Left lung (tissue), 10 donors: ENCODE results near the gene PTPN2. TPM values are rescaled to one million over a fixed set of nuclear protein-coding genes. Genes with fewer than 3 reads are reported as not detected.

Source experiments
- ATAC-seq: fragments of 200-7000 bp; cut with Tn5 transposase; one replicate; pipeline ENCODE4 v1.9.1; 2020; ENCODE audit warnings: moderate library complexity
- DNase-seq, 4 donors: peaks; one replicate each; pipeline ENCODE4 v3.0.0-alpha.2; 2013 to 2020
- H3K27ac ChIP-seq, 2 donors: fragments of 200-600 bp; sonication (generic) in 1 of 2; one replicate each; pipeline versions ENCODE4 v1.5.0 to v1.8.0; 2020 to 2021
- H3K27me3 ChIP-seq, 2 donors: fragments of 200-600 bp; sonication (generic) in 1 of 2; one replicate each; pipeline versions ENCODE4 v1.5.0 to v1.8.0; 2020 to 2021
- H3K36me3 ChIP-seq, 2 donors: fragments of 200-600 bp; sonication (generic) in 1 of 2; one replicate each; pipeline versions ENCODE4 v1.5.0 to v1.8.0; 2020 to 2021
- H3K4me1 ChIP-seq, 2 donors: fragments of 200-600 bp; one replicate each; pipeline ENCODE4 v1.8.0; 2021
- H3K4me3 ChIP-seq, 2 donors: fragments of 200-600 bp; sonication (generic) in 1 of 2; one replicate each; pipeline versions ENCODE4 v1.5.0 to v1.8.0; 2020 to 2021; ENCODE audit warnings: mild to moderate bottlenecking in 1 of 2
- H3K9me3 ChIP-seq, 2 donors: fragments of 200-600 bp; sonication (generic) in 1 of 2; one replicate each; pipeline versions ENCODE4 v1.5.0 to v1.8.0; 2020 to 2021
- CTCF ChIP-seq, 2 donors: fragments of 200-600 bp; sonication (generic) in 1 of 2; IDR thresholded peaks; one replicate each; pipeline versions ENCODE4 v1.5.0 to v1.8.0; 2021; ENCODE audit warnings: antibody characterized with exemption in 2 of 2
- intact Hi-C, 2 donors: fragments of 100-400 bp; cut with DNase I; formaldehyde crosslinking; loops; one replicate each; pipeline versions ENCODE4 v1.11.2 to v1.14.2; 2022
- polyA plus RNA-seq, 6 donors: library from polyadenylated mRNA; unstranded; fragments of 120-200 nt; gene quantifications; one replicate each; pipeline ENCODE4 v1.2.1, GENCODE V29; 2013; ENCODE audit not compliant: insufficient read length in 6 of 6
- total RNA-seq, 2 donors: library from RNA; stranded (reverse); fragmentation: NEBNext Ultra II Directional; extraction: Animal tissue kit (Norgen Biotek cat#: 25700); gene quantifications; one replicate each; pipeline ENCODE4 v1.2.1, GENCODE V29; 2021
- donor health status: DM: no; HTN: yes; CAD: no.
- donor health status: DM: no; HTN: no; CAD: no.

The PTPN2 gene
- total and polyA plus RNA-seq, 8 donors: 35.6 to 75.8 (median 66.7) TPM

GRCh38 chr18:12858991-12859390 is 25.0 kb downstream of the PTPN2 start:
- intact Hi-C loops: no loop called here
- no peak for ATAC-seq

GRCh38 chr18:12857991-12858544 is 26.0 kb downstream of the PTPN2 start:
- Histone ChIP-seq H3K27me3 (no peaks in the 10 kb centered on the region), H3K4me1 (peaks cover 6 to 19% of the 10 kb centered on the region in 2 donors), H3K9me3 (no peaks in the 10 kb centered on the region), H3K36me3 (peaks cover 0 to 20% of the 10 kb centered on the region in 2 donors), H3K4me3 (no peak overlapping the region), H3K27ac (no peak overlapping the region)
- no peak for TF ChIP-seq CTCF (IDR thresholded peaks at IDR 0.05)
- intact Hi-C loops: no loop called here
- ATAC-seq (no peak), DNase-seq (no peak)

More at GRCh38 chr18:12858991-12859390, 25.0 kb downstream of the PTPN2 start:
- Histone ChIP-seq H3K9me3 (no peaks in the 10 kb centered on the region), H3K27me3 (no peaks in the 10 kb centered on the region), H3K4me3 (no peak overlapping the region), H3K27ac (no peak overlapping the region), H3K36me3 (peaks cover 0 to 20% of the 10 kb centered on the region in 2 donors), H3K4me1 (peaks cover 6 to 28% of the 10 kb centered on the region in 2 donors)
- no peak for DNase-seq
- TF ChIP-seq CTCF (IDR thresholded peaks at IDR 0.05): no peak

GRCh38 chr18:12857215-12857905 is 26.7 kb downstream of the PTPN2 start:
- Histone ChIP-seq H3K27ac (no peak overlapping the region), H3K36me3 (peaks cover 0 to 20% of the 10 kb centered on the region in 2 donors), H3K4me1 (peaks cover 6 to 12% of the 10 kb centered on the region in 2 donors), H3K4me3 (no peak overlapping the region), H3K9me3 (no peaks in the 10 kb centered on the region), H3K27me3 (no peaks in the 10 kb centered on the region)
- DNase-seq (no peak), ATAC-seq (peak; percentile 61)
- intact Hi-C loops: no loop called here
- TF ChIP-seq CTCF (IDR thresholded peaks at IDR 0.05): no peak

GRCh38 chr18:12855916-12856315 is 28.1 kb downstream of the PTPN2 start:
- Histone ChIP-seq H3K9me3 (no peaks in the 10 kb centered on the region), H3K36me3 (peaks cover 0 to 20% of the 10 kb centered on the region in 2 donors), H3K27ac (no peak overlapping the region), H3K4me3 (no peak overlapping the region), H3K4me1 (peaks cover 6 to 9% of the 10 kb centered on the region in 2 donors), H3K27me3 (no peaks in the 10 kb centered on the region)
- intact Hi-C loops: no loop called here
- no peak for TF ChIP-seq CTCF (IDR thresholded peaks at IDR 0.05)
- DNase-seq: no peak
- no peak for ATAC-seq

GRCh38 chr18:12852566-12853315 is 31.3 kb downstream of the PTPN2 start:
- ATAC-seq (no peak), DNase-seq (no peak)
- intact Hi-C loops: no loop called here
- H3K9me3 ChIP-seq: no peaks in the 10 kb centered on the region
- no peak overlapping the region for H3K27ac ChIP-seq
- peaks cover 0 to 15% of the 10 kb centered on the region in 2 donors for H3K36me3 ChIP-seq
- peaks cover 0 to 29% of the 10 kb centered on the region in 2 donors for H3K4me1 ChIP-seq
- TF ChIP-seq CTCF (IDR thresholded peaks at IDR 0.05): no peak
- no peaks in the 10 kb centered on the region for H3K27me3 ChIP-seq
- no peak overlapping the region for H3K4me3 ChIP-seq
